Ishikawa (cell line): ENCODE results near the gene RSAD1.

Experiments
- CREB1 ChIP-seq: IDR thresholded peaks from 2 replicates; pipeline ENCODE4 v1.6.1; 2012; ENCODE audit warnings: low read depth
- TAF1 ChIP-seq: IDR thresholded peaks from 2 replicates; pipeline ENCODE4 v1.6.1; 2012; ENCODE audit warnings: low read depth, mild to moderate bottlenecking
- TF ChIP-seq, protein P1 (sequence below): IDR thresholded peaks from 2 replicates; pipeline ENCODE4 v1.6.1; 2012

DNA sequence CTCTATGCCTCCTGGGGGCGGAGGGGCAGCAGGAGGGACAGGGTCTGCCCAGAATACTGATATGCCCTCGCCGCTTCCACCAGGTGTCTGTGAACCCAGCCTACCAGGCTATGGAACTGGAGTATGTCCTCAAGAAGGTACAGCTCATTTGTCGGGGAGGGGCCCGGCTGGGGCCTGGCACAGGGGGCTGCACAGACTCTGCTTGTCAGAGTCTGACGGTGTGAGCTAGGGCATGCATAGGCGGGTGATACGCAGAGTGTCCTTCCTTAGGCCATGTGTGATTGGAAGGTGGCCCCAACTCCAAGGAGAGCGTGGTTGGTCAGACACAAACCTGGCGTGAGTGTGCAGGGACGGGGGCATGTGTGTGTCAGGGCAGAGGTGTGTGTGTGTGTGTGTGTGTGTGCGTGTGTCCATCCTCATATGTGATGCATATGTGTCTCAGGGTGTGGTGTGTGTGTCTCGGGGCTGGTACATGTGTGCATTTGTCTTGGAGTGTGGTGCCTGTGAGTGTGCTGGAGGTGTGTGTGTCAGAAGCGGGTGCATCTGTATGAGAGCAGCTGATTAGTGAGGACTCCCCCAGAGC is 17.0 kb upstream of the RSAD1 start:
- no peak for TF ChIP-seq TAF1
- TF ChIP-seq, protein P1, sequence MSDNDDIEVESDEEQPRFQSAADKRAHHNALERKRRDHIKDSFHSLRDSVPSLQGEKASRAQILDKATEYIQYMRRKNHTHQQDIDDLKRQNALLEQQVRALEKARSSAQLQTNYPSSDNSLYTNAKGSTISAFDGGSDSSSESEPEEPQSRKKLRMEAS: no peak
- TF ChIP-seq CREB1: no peak
